ENCODE measurements around the gene CCDC141. TPM values are rescaled to one million over a fixed set of nuclear protein-coding genes. Genes with fewer than 3 reads are reported as not detected.
"Not testable (repeated sequence)": the region's sequence is repeated elsewhere in the genome, so short reads cannot be mapped to it uniquely, and the experiment has no call there.

The CCDC141 gene
- total RNA-seq, 2 experiments from 2014 or later, result 2.6 TPM

DNA sequence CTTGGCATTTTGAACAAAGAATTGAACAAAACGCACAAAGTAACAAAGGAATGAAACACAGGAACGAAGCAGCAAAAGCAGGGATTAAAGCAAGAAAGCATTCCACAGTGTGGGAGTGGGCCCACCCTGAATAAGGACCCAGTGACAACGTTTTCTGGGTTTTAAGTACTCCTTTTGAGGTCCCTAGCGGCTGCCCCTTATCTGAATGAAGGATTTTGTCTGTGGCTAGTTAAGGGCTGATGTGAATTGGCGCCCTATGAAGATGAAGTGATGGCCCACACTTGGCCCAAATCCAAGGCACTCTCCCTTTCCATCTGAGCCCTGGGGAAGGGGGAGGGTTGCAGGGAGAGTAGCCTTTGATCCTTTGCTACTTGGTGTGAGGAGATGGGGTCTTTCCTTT is 7.8 kb upstream of the CCDC141 start:
- H3K4me1 Mint-ChIP-seq, result no peaks in the 10 kb centered on the region
- no peak for DNase-seq
- POLR2A ChIA-PET, result no interaction called here
- no peak overlapping the region for H3K27ac Mint-ChIP-seq
- CTCF ChIA-PET, result no interaction called here
- no peaks in the 10 kb centered on the region for H3K36me3 Mint-ChIP-seq (ENCODE audit: low read depth)
- H3K27me3 Mint-ChIP-seq, result no peaks in the 10 kb centered on the region
- no peaks in the 10 kb centered on the region for H3K9me3 Mint-ChIP-seq
- H3K4me3 Mint-ChIP-seq, result no peak overlapping the region

DNA sequence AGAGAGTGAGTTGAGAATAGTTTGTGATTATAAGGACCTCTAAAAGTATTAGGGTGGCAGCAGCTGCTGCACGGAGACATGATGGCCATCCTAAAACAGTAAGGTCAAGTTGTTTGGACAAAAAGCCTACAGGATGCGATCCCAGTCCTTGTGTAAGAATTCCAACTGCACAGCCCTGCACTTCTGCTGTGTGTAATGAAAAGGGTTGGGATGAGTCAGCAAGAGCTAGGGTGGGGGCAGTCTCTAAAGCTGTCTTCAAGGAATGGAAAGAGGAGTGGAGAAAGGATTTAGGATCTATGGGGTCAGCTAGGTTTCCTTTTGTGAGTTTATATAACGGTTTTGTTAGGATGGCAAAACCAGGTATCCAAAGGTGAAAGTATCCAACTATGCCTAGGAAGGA is 3.6 kb upstream of the CCDC141 start:
- POLR2A ChIA-PET; CTCF ChIA-PET; H3K9me3 Mint-ChIP-seq; H3K36me3 Mint-ChIP-seq (ENCODE audit: low read depth); H3K4me3 Mint-ChIP-seq; H3K27ac Mint-ChIP-seq; DNase-seq; H3K27me3 Mint-ChIP-seq: not testable (repeated sequence)
- peaks cover 14% of the 10 kb centered on the region for H3K4me1 Mint-ChIP-seq

DNA sequence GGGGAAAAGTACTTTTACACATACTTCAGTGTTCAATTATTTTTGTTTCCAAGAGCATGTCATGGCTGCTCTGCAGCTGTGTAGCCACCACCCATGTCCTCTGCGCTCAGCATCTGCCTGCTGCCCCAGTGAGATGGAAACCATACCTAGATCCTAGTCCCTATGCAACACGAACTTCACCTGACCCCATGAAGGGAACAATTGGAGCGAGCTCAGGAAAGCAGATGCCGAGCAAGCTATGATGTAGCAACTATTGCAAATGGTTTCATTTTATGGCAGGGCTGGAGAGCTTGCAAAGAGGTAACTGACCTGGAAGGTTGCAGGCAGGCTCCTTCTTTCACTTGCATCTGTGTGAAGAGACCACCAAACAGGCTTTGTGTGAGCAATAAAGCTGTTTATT is 1.3 kb upstream of the CCDC141 start:
- DNase-seq, result no peak
- POLR2A ChIA-PET, result no interaction called here
- H3K9me3 Mint-ChIP-seq, result no peaks in the 10 kb centered on the region
- no peaks in the 10 kb centered on the region for H3K36me3 Mint-ChIP-seq (ENCODE audit: low read depth)
- H3K4me1 Mint-ChIP-seq, result peaks cover 18% of the 10 kb centered on the region
- CTCF ChIA-PET, result no interaction called here
- H3K4me3 Mint-ChIP-seq, result no peak overlapping the region
- H3K27me3 Mint-ChIP-seq, result no peaks in the 10 kb centered on the region
- H3K27ac Mint-ChIP-seq, result no peak overlapping the region

DNA sequence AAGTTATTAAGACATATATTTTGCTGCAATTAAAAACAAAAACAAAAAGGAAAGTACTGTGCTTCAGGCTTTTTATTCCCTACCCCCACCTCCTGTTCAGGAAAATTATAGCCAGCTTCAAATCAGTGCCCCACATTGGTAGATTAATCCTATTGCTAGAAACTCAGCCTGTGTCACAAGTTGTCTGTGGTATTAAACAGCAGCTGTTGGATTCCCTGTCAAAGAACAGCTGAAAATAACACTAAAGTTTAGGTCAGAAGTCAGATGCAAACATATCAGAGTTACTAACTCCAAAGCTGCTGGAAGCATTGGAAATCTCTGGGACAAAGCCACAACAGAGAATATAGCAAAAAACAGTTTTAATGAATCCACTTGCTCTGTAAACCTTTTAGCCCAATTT is 818 bp upstream of the CCDC141 start:
- ChIA-PET POLR2A (no interaction called here), CTCF (no interaction called here)
- no peak for DNase-seq
- H3K27me3 Mint-ChIP-seq, result no peaks in the 10 kb centered on the region
- H3K9me3 Mint-ChIP-seq, result peaks cover 1% of the 10 kb centered on the region
- H3K27ac Mint-ChIP-seq, result no peak overlapping the region
- no peaks in the 10 kb centered on the region for H3K36me3 Mint-ChIP-seq (ENCODE audit: low read depth)
- H3K4me3 Mint-ChIP-seq, result no peak overlapping the region
- peaks cover 22% of the 10 kb centered on the region for H3K4me1 Mint-ChIP-seq

DNA sequence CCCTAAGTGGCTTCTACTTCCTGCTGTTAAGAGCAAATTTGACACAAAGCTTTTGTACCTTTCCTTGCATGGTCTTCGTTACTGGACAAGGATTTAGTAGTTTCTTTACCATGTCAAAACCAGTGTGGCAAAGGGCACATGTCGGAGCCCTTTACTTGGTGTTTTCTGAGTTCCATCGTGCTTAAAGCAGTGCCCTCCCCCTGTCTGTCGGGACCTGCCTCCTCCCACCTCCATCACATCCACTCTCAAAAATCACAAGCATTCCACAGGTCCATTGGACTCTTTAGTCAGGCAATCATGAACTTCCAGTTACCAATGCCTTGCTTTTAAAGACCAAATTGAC is 763 bp downstream of the CCDC141 start:
- no peak for DNase-seq
- POLR2A ChIA-PET, result interaction anchor here (2.0 kb wide), 1 partner anchor 18 kb away, joined by 10 read pairs; no protein-coding TSS in a partner anchor
- Mint-ChIP-seq H3K9me3 (peaks cover 4% of the 10 kb centered on the region), H3K36me3 (ENCODE audit: low read depth) (no peaks in the 10 kb centered on the region), H3K27ac (no peak overlapping the region), H3K27me3 (no peaks in the 10 kb centered on the region), H3K4me1 (peaks cover 31% of the 10 kb centered on the region), H3K4me3 (peak overlapping the region; percentile 68)
- CTCF ChIA-PET, result interaction anchor here (1.1 to 1.6 kb wide), 2 partner anchors 17 to 29 kb away, joined by 4 read pairs; no protein-coding TSS in a partner anchor

DNA sequence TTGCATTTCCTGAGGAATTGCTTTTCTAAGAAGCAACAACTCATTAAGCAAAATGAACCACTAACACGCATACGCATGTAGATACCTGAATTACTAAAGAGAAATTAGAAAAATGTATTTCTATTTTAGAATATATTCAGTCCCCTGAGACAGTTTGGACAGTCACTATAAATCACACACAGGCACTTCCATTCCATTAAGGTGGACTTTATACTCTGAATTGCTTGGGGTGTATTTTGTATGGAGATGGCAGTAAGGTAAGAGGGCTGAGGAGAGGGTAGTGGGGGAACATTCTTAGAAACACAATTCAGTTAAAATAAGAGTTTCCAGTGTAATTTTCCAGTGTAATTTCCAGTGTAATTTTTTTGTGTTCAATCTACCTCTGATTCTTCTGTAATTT is 1.8 kb downstream of the CCDC141 start:
- CTCF ChIA-PET, result no interaction called here
- H3K4me3 Mint-ChIP-seq, result no peak overlapping the region
- POLR2A ChIA-PET, result no interaction called here
- peaks cover 31% of the 10 kb centered on the region for H3K4me1 Mint-ChIP-seq
- no peak overlapping the region for H3K27ac Mint-ChIP-seq
- peaks cover 4% of the 10 kb centered on the region for H3K9me3 Mint-ChIP-seq
- no peaks in the 10 kb centered on the region for H3K36me3 Mint-ChIP-seq (ENCODE audit: low read depth)
- no peak for DNase-seq
- H3K27me3 Mint-ChIP-seq, result no peaks in the 10 kb centered on the region

DNA sequence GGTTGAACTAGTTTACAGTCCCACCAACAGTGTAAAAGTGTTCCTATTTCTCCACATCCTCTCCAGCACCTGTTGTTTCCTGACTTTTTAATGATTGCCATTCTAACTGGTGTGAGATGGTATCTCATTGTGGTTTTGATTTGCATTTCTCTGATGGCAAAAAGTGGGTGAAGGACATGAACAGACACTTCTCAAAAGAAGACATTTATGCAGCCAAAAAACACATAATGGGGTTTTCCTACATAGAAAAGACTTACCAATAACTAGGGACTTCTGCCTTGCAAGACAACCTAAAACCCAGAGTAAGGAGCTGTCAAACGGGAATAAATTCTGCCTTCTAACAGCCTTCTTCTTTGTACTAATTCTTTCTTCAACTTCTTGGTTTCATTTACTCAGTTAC is 4.3 kb downstream of the CCDC141 start:
- H3K9me3 Mint-ChIP-seq; H3K36me3 Mint-ChIP-seq (ENCODE audit: low read depth); H3K27me3 Mint-ChIP-seq; CTCF ChIA-PET; H3K4me3 Mint-ChIP-seq; H3K27ac Mint-ChIP-seq; DNase-seq: not testable (repeated sequence)
- POLR2A ChIA-PET, result interaction anchor here (0.7 kb wide), 1 partner anchor 14 kb away, joined by 3 read pairs; no protein-coding TSS in a partner anchor
- peaks cover 31% of the 10 kb centered on the region for H3K4me1 Mint-ChIP-seq

DNA sequence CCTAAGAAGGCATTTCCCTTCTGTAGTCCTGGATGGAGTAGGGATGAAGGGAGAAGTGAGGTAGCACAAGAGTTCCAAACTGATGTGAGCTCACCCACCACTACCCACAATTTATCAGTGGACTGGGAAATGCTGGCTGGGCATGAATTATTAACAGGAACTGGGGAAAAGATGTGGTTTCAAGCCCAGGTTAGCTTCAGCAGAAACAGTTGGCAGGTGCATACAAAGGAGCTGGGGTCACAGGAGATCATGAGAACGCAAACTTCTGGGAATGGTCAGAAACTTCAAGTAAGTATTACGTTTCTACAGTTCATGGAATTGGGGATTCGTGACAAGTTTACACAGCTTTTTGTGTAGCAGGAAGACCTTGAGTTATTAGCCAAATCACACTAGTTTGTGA is 5.4 kb downstream of the CCDC141 start:
- peaks cover 7% of the 10 kb centered on the region for H3K36me3 Mint-ChIP-seq (ENCODE audit: low read depth)
- H3K27ac Mint-ChIP-seq, result no peak overlapping the region
- POLR2A ChIA-PET, result interaction anchor here (0.8 kb wide), 1 partner anchor 13 kb away, joined by 6 read pairs; no protein-coding TSS in a partner anchor

DNA sequence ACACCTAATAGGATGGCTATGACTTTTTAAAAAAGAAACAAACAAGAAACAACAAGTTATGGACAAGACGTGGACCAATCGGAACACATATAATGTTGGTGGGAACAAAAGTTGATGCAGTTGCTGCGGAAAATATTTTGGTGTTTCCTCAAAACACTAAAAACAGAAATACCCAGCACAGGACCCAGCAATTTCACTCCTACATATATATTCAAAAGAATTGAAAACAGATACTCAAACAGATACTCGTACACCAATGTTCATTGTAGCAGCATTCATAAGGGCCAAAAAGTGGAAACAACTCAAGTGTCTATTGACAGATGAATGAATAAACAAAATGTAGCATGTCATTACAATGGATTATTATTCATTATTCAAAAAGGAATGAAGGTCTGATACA is 12.1 kb downstream of the CCDC141 start:
- ChIA-PET POLR2A (no interaction called here), CTCF (no interaction called here)
- Mint-ChIP-seq H3K36me3 (ENCODE audit: low read depth) (peaks cover 10% of the 10 kb centered on the region), H3K9me3 (peaks cover 10% of the 10 kb centered on the region), H3K27me3 (peaks cover 2% of the 10 kb centered on the region), H3K27ac (no peak overlapping the region), H3K4me1 (peaks cover 3% of the 10 kb centered on the region), H3K4me3 (no peak overlapping the region)
- no peak for DNase-seq

More for the DNA sequence above, 5.4 kb downstream of the CCDC141 start:
- Mint-ChIP-seq H3K9me3 (peaks cover 10% of the 10 kb centered on the region), H3K4me1 (peaks cover 23% of the 10 kb centered on the region), H3K27me3 (peaks cover 2% of the 10 kb centered on the region), H3K4me3 (no peak overlapping the region)
- CTCF ChIA-PET, result no interaction called here
- no peak for DNase-seq

DNA sequence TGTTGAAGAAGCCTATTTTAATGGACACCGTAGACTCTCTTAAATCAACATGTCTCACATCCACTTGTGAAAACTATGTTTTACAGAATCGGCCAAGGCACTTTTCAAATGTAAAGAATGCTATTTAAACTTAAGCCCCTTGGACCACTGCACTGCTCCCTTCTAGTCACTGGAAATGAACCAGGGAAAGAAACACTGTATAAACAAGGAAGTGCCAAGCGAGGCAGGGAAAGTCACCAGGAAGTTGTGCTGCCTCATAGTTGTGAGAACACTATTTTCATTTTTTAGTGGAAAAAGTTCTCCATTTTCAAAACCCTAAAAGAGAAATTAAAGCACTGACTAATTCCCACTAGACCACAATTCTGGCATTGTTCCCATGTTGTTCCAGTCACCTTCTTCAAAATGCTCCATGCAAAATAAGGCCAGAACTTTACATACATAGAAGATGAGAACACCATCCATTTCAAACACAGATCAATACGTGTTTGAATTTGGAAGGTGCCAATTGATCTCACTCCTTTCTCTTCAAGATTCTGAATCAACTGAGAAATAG is 13.5 kb downstream of the CCDC141 start:
- peaks cover 4% of the 10 kb centered on the region for H3K9me3 Mint-ChIP-seq
- ChIA-PET POLR2A (no interaction called here), CTCF (no interaction called here)
- peaks cover 14% of the 10 kb centered on the region for H3K4me1 Mint-ChIP-seq
- no peak overlapping the region for H3K4me3 Mint-ChIP-seq
- no peak overlapping the region for H3K27ac Mint-ChIP-seq
- H3K27me3 Mint-ChIP-seq, result peaks cover 2% of the 10 kb centered on the region
- H3K36me3 Mint-ChIP-seq (ENCODE audit: low read depth), result peaks cover 4% of the 10 kb centered on the region
- no peak for DNase-seq

DNA sequence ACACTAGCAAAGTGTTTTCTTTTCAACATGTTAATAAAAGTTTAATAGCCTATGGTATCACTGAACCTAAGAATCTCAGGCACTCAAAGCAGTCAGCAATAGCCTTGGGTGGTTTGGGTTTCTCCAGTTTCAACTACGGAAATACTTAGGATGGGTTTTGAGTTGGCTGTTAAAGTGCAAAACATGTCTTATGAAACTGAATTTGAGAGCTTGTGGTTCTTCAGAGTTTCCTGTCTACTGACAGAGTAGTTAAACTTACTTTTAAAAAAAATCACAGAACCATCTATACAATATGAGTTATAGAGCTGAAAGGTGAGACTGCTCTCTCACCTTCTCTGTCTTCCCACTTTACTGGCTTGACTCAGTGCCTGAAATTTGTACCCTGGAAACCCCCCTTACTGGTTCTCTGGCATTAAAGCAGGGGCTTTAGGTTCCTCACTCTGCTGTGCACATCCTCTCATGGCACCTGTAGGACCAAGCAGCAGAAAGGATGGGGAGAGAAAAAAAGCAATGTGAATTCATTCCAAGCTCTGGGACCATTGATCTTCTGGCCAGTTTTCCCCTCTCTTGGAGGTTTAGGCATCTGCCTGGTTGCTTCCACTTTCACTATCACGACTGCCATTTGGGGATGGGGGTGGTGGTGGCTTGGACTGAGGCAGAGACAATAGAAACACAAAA is 18.1 kb downstream of the CCDC141 start:
- H3K4me1 Mint-ChIP-seq, result peaks cover 20% of the 10 kb centered on the region
- peak overlapping the region; percentile 51 for H3K4me3 Mint-ChIP-seq
- H3K36me3 Mint-ChIP-seq (ENCODE audit: low read depth), result peaks cover 15% of the 10 kb centered on the region
- ChIA-PET CTCF (interaction anchor here (1.0 to 2.5 kb wide), 4 partner anchors 10 to 74 kb away, joined by 3 to 12 read pairs (median 4); partner anchors contain the start of gene CCDC141), POLR2A (interaction anchor here (1.0 to 1.8 kb wide), 4 partner anchors 10 to 17 kb away, joined by 3 to 10 read pairs (median 4); partner anchors contain the start of gene CCDC141)
- peak; percentile 22 for DNase-seq
- peak overlapping the region; percentile 87 for H3K27ac Mint-ChIP-seq
- H3K27me3 Mint-ChIP-seq, result no peaks in the 10 kb centered on the region
- peaks cover 18% of the 10 kb centered on the region for H3K9me3 Mint-ChIP-seq

DNA sequence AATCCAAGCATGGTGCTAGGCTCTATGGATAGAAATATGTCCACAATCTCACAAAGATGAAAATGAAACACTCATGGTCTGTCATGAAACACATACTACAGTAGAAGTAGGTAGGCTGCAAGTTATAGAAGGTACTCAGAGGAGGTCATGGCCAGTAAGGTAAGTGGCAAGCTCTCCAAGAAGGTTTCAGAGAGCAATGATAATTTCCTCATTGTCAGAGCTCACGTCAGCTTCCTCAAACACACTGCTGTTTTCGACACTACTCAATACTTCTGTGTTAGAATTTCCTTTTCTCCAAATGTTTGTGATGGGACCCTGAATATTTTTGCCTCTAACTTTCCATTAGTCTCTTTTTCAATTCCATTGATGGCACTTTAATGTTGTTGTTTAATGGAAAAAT is 25.5 kb downstream of the CCDC141 start:
- DNase-seq, result no peak
- CTCF ChIA-PET, result no interaction called here
- Mint-ChIP-seq H3K27me3 (no peaks in the 10 kb centered on the region), H3K27ac (no peak overlapping the region), H3K4me3 (no peak overlapping the region), H3K9me3 (peaks cover 16% of the 10 kb centered on the region), H3K36me3 (ENCODE audit: low read depth) (peaks cover 17% of the 10 kb centered on the region), H3K4me1 (no peaks in the 10 kb centered on the region)
- POLR2A ChIA-PET, result no interaction called here

DNA sequence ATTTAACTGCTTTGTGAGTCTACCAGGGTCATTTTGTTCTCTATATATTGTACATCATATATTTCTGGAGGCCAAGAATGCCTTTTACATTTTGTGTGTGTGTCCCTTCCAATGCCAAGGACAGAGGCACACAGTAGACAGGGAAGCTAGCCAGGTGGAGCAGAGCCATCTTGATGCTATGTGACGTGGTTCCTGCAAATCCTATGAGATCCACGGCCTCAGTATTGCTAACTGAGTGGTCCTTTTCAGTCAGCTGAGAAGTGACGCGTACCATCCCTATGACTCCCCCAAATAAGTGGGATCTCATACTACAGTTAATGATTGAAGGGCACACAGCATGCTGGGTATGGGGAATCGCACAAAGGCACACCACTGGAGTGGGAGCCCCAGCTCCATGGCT is 27.3 kb downstream of the CCDC141 start:
- Mint-ChIP-seq H3K4me1 (no peaks in the 10 kb centered on the region), H3K4me3 (no peak overlapping the region), H3K27me3 (peaks cover 2% of the 10 kb centered on the region), H3K9me3 (peaks cover 6% of the 10 kb centered on the region), H3K27ac (no peak overlapping the region), H3K36me3 (ENCODE audit: low read depth) (peaks cover 11% of the 10 kb centered on the region)
- ChIA-PET CTCF (interaction anchor here (1.3 kb wide), 1 partner anchor 9 kb away, joined by 3 read pairs; no protein-coding TSS in a partner anchor), POLR2A (no interaction called here)
- DNase-seq, result no peak

DNA sequence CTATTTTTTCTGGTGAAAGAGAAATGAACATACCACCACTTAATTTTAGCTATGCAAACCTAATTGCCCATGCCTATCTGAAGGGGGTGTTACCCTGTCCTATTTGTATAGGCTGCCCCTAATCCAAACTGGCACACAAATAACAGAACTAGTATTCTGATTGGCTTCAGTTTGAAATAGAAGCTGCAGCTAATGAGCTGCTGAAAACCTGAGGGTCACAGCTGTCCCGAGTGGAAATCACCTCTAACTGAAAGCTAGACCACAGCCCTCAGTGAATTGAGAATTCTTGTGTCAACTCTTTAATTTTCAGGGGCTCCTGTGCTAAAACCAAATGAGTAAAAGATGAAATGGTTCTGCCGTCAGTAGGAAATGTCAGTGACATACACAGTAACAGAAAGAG is 28.7 kb downstream of the CCDC141 start:
- H3K36me3 Mint-ChIP-seq (ENCODE audit: low read depth), result peaks cover under 1% of the 10 kb centered on the region
- ChIA-PET CTCF (interaction anchor here (1.9 to 2.9 kb wide), 2 partner anchors 85 to 108 kb away, joined by 6 to 10 read pairs; no protein-coding TSS in a partner anchor), POLR2A (no interaction called here)
- no peak overlapping the region for H3K4me3 Mint-ChIP-seq
- peaks cover 2% of the 10 kb centered on the region for H3K27me3 Mint-ChIP-seq
- no peak for DNase-seq
- no peak overlapping the region for H3K27ac Mint-ChIP-seq
- H3K9me3 Mint-ChIP-seq, result no peaks in the 10 kb centered on the region
- H3K4me1 Mint-ChIP-seq, result no peaks in the 10 kb centered on the region
